ENCODE measurements around the gene SFSWAP.

Gene SFSWAP

GRCh38 chr12:131835616-131836171, 124.8 kb downstream of the SFSWAP start:
- no peak for DNase-seq (ENCODE audit: insufficient read length, low spot score)
- no peak for TF ChIP-seq POU2F2 (IDR thresholded peaks at IDR 0.05; ENCODE audit: low read depth, low read length)
- TF ChIP-seq PAX5 (IDR thresholded peaks at IDR 0.05; ENCODE audit: insufficient read depth, low read length, severe bottlenecking) = no peak
- TF ChIP-seq POLR2AphosphoS5 (IDR thresholded peaks at IDR 0.05; ENCODE audit: low read depth, low read length) = no peak
- no peak for TF ChIP-seq SPI1 (IDR thresholded peaks at IDR 0.05; ENCODE audit: low read depth, low read length)
- no peak for FAIRE-seq

GRCh38 chr12:131836193-131836592, 125.3 kb downstream of the SFSWAP start:
- DNase-seq (ENCODE audit: insufficient read length, low spot score) (no peak), FAIRE-seq (no peak)
- no peak for TF ChIP-seq PAX5 (IDR thresholded peaks at IDR 0.05; ENCODE audit: insufficient read depth, low read length, severe bottlenecking)
- TF ChIP-seq POU2F2 (IDR thresholded peaks at IDR 0.05; ENCODE audit: low read depth, low read length) = no peak
- no peak for TF ChIP-seq SPI1 (IDR thresholded peaks at IDR 0.05; ENCODE audit: low read depth, low read length)
- TF ChIP-seq TAF1 (IDR thresholded peaks at IDR 0.05; ENCODE audit: low read depth, low read length) = no peak
- TF ChIP-seq POLR2A (IDR thresholded peaks at IDR 0.05; ENCODE audit: low read depth, low read length) = no peak
- TF ChIP-seq POLR2AphosphoS5 (IDR thresholded peaks at IDR 0.05; ENCODE audit: low read depth, low read length) = no peak

GRCh38 chr12:131836714-131837397, 126.0 kb downstream of the SFSWAP start:
- no peak for FAIRE-seq
- TF ChIP-seq POLR2A (IDR thresholded peaks at IDR 0.05; ENCODE audit: low read depth, low read length) (no peak), POU2F2 (IDR thresholded peaks at IDR 0.05; ENCODE audit: low read depth, low read length) (no peak), POLR2AphosphoS5 (IDR thresholded peaks at IDR 0.05; ENCODE audit: low read depth, low read length) (no peak), TAF1 (IDR thresholded peaks at IDR 0.05; ENCODE audit: low read depth, low read length) (no peak)
- DNase-seq (ENCODE audit: insufficient read length, low spot score) = no peak

- TF ChIP-seq POU2F2 (IDR thresholded peaks at IDR 0.05; ENCODE audit: low read depth, low read length) = no peak
- FAIRE-seq = no peak
- no peak for DNase-seq (ENCODE audit: insufficient read length, low spot score)
Measured at GRCh38 chr12:131840643-131841416, 129.9 kb downstream of the SFSWAP start.

- no peak for TF ChIP-seq SPI1 (IDR thresholded peaks at IDR 0.05; ENCODE audit: low read depth, low read length)
- no peak for TF ChIP-seq TAF1 (IDR thresholded peaks at IDR 0.05; ENCODE audit: low read depth, low read length)
- no peak for TF ChIP-seq POLR2A (IDR thresholded peaks at IDR 0.05; ENCODE audit: low read depth, low read length)
- TF ChIP-seq POU2F2 (IDR thresholded peaks at IDR 0.05; ENCODE audit: low read depth, low read length) = no peak
- TF ChIP-seq PAX5 (IDR thresholded peaks at IDR 0.05; ENCODE audit: insufficient read depth, low read length, severe bottlenecking) = no peak
- TF ChIP-seq POLR2AphosphoS5 (IDR thresholded peaks at IDR 0.05; ENCODE audit: low read depth, low read length) = no peak
- no peak for FAIRE-seq
- DNase-seq (ENCODE audit: insufficient read length, low spot score) = no peak
Measured at GRCh38 chr12:131841547-131841946, 130.7 kb downstream of the SFSWAP start.

- TF ChIP-seq SPI1 (IDR thresholded peaks at IDR 0.05; ENCODE audit: low read depth, low read length) = no peak
- TF ChIP-seq POU2F2 (IDR thresholded peaks at IDR 0.05; ENCODE audit: low read depth, low read length) = no peak
- TF ChIP-seq PAX5 (IDR thresholded peaks at IDR 0.05; ENCODE audit: insufficient read depth, low read length, severe bottlenecking) = no peak
- TF ChIP-seq TAF1 (IDR thresholded peaks at IDR 0.05; ENCODE audit: low read depth, low read length) = no peak
- no peak for TF ChIP-seq POLR2A (IDR thresholded peaks at IDR 0.05; ENCODE audit: low read depth, low read length)
- no peak for TF ChIP-seq POLR2AphosphoS5 (IDR thresholded peaks at IDR 0.05; ENCODE audit: low read depth, low read length)
- DNase-seq (ENCODE audit: insufficient read length, low spot score) = no peak
- FAIRE-seq = no peak
Measured at GRCh38 chr12:131842169-131842568, 131.3 kb downstream of the SFSWAP start.

GRCh38 chr12:131843527-131843926, 132.6 kb downstream of the SFSWAP start:
- no peak for TF ChIP-seq PAX5 (IDR thresholded peaks at IDR 0.05; ENCODE audit: insufficient read depth, low read length, severe bottlenecking)
- DNase-seq (ENCODE audit: insufficient read length, low spot score) (no peak), FAIRE-seq (no peak)

- no peak for FAIRE-seq
- TF ChIP-seq POLR2AphosphoS5 (IDR thresholded peaks at IDR 0.05; ENCODE audit: low read depth, low read length) (no peak), TAF1 (IDR thresholded peaks at IDR 0.05; ENCODE audit: low read depth, low read length) (no peak), SPI1 (IDR thresholded peaks at IDR 0.05; ENCODE audit: low read depth, low read length) (no peak), POLR2A (IDR thresholded peaks at IDR 0.05; ENCODE audit: low read depth, low read length) (no peak), PAX5 (IDR thresholded peaks at IDR 0.05; ENCODE audit: insufficient read depth, low read length, severe bottlenecking) (no peak), POU2F2 (IDR thresholded peaks at IDR 0.05; ENCODE audit: low read depth, low read length) (no peak)
- DNase-seq (ENCODE audit: insufficient read length, low spot score) = no peak
Measured at GRCh38 chr12:131844140-131844539, 133.2 kb downstream of the SFSWAP start.

- DNase-seq (ENCODE audit: insufficient read length, low spot score) (no peak), FAIRE-seq (no peak)
- TF ChIP-seq SPI1 (IDR thresholded peaks at IDR 0.05; ENCODE audit: low read depth, low read length) (no peak), PAX5 (IDR thresholded peaks at IDR 0.05; ENCODE audit: insufficient read depth, low read length, severe bottlenecking) (no peak), POLR2AphosphoS5 (IDR thresholded peaks at IDR 0.05; ENCODE audit: low read depth, low read length) (no peak), TAF1 (IDR thresholded peaks at IDR 0.05; ENCODE audit: low read depth, low read length) (no peak), POU2F2 (IDR thresholded peaks at IDR 0.05; ENCODE audit: low read depth, low read length) (no peak), POLR2A (IDR thresholded peaks at IDR 0.05; ENCODE audit: low read depth, low read length) (no peak)
Measured at GRCh38 chr12:131844656-131845055, 133.8 kb downstream of the SFSWAP start.

- FAIRE-seq = no peak
- DNase-seq (ENCODE audit: insufficient read length, low spot score) = no peak
- TF ChIP-seq PAX5 (IDR thresholded peaks at IDR 0.05; ENCODE audit: insufficient read depth, low read length, severe bottlenecking) (no peak), POLR2AphosphoS5 (IDR thresholded peaks at IDR 0.05; ENCODE audit: low read depth, low read length) (no peak), POLR2A (IDR thresholded peaks at IDR 0.05; ENCODE audit: low read depth, low read length) (no peak), SPI1 (IDR thresholded peaks at IDR 0.05; ENCODE audit: low read depth, low read length) (no peak), TAF1 (IDR thresholded peaks at IDR 0.05; ENCODE audit: low read depth, low read length) (no peak), POU2F2 (IDR thresholded peaks at IDR 0.05; ENCODE audit: low read depth, low read length) (no peak)
Measured at GRCh38 chr12:131845121-131845520, 134.2 kb downstream of the SFSWAP start.

All from GM12891 (cell line).